ENCODE results near the gene WDR77. TPM values are rescaled to one million over a fixed set of nuclear protein-coding genes. Genes with fewer than 3 reads are reported as not detected.

The WDR77 gene
- total RNA-seq, 3 donors from 2014 or later: 20.2 to 28.2 (median 23.4) TPM

- no peak for ATAC-seq
- no peak for DNase-seq
- no peaks in the 10 kb centered on the region for H3K4me1 ChIP-seq (ENCODE audit: low read depth)
- H3K9me3 ChIP-seq: no peaks in the 10 kb centered on the region
- intact Hi-C loops (cut with DNase I, micrococcal nuclease): no loop called here
- H3K36me3 ChIP-seq (ENCODE audit: low read depth): no peaks in the 10 kb centered on the region
- H3K4me3 ChIP-seq: no peak overlapping the region
- TF ChIP-seq CTCF (IDR thresholded peaks at IDR 0.05): no peak
These were observed 21.5 kb upstream of the WDR77 start for GRCh38 chr1:111470596-111470995.

GRCh38 chr1:111469539-111469938, 20.5 kb upstream of the WDR77 start:
- intact Hi-C loops (cut with DNase I, micrococcal nuclease): no loop called here
- Histone ChIP-seq H3K36me3 (ENCODE audit: low read depth) (no peaks in the 10 kb centered on the region), H3K9me3 (no peaks in the 10 kb centered on the region), H3K4me1 (ENCODE audit: low read depth) (no peaks in the 10 kb centered on the region), H3K4me3 (no peak overlapping the region)
- TF ChIP-seq CTCF (IDR thresholded peaks at IDR 0.05): no peak
- ATAC-seq: no peak
- DNase-seq: no peak

GRCh38 chr1:111468717-111469100, 19.7 kb upstream of the WDR77 start:
- no peak for TF ChIP-seq CTCF (IDR thresholded peaks at IDR 0.05)
- no peak for DNase-seq
- Histone ChIP-seq H3K4me3 (no peak overlapping the region), H3K36me3 (ENCODE audit: low read depth) (no peaks in the 10 kb centered on the region), H3K4me1 (ENCODE audit: low read depth) (no peaks in the 10 kb centered on the region), H3K9me3 (no peaks in the 10 kb centered on the region)
- ATAC-seq: no peak
- intact Hi-C loops (cut with DNase I, micrococcal nuclease): no loop called here

GRCh38 chr1:111467865-111468716, 19.0 kb upstream of the WDR77 start:
- Histone ChIP-seq H3K4me1 (ENCODE audit: low read depth) (no peaks in the 10 kb centered on the region), H3K4me3 (no peak overlapping the region), H3K9me3 (no peaks in the 10 kb centered on the region), H3K36me3 (ENCODE audit: low read depth) (no peaks in the 10 kb centered on the region)
- intact Hi-C loops (cut with DNase I, micrococcal nuclease): no loop called here
- TF ChIP-seq CTCF (IDR thresholded peaks at IDR 0.05): no peak
- no peak for ATAC-seq
- DNase-seq: no peak

GRCh38 chr1:111466480-111466879, 17.4 kb upstream of the WDR77 start:
- DNase-seq: no peak
- intact Hi-C loops (cut with DNase I, micrococcal nuclease): no loop called here
- ATAC-seq: no peak
- no peak for TF ChIP-seq CTCF (IDR thresholded peaks at IDR 0.05)
- Histone ChIP-seq H3K4me1 (ENCODE audit: low read depth) (no peaks in the 10 kb centered on the region), H3K4me3 (no peak overlapping the region), H3K36me3 (ENCODE audit: low read depth) (no peaks in the 10 kb centered on the region), H3K9me3 (no peaks in the 10 kb centered on the region)
